Lung (tissue), 12 donors: ENCODE measurements around the gene DOK6. TPM values are rescaled to one million over a fixed set of nuclear protein-coding genes. Genes with fewer than 3 reads are reported as not detected.

ENCODE experiments used
- ATAC-seq: fragments of 200-7000 bp; cut with Tn5 transposase; one replicate; pipeline ENCODE4 v1.9.1; 2020; ENCODE audit warnings: moderate number of reproducible peaks; ENCODE audit not compliant: insufficient read depth, low FRiP score
- DNase-seq, 3 donors: peaks; one replicate each; pipeline ENCODE4 v3.0.0-alpha.2; 2013 to 2017
- H3K27ac ChIP-seq, 2 donors: one replicate each; pipeline ENCODE4 v1.5.1; 2013; ENCODE audit warnings: mild to moderate bottlenecking in 2 of 2, moderate library complexity in 2 of 2, control low read depth in 1 of 2, inconsistent platforms in 1 of 2, low read depth in 1 of 2, low read length in 1 of 2
- H3K27me3 ChIP-seq, 3 donors: one replicate each; pipeline ENCODE4 v1.5.1; 2013; ENCODE audit warnings: low read length in 2 of 3; ENCODE audit not compliant: control insufficient read depth in 3 of 3, insufficient read depth in 3 of 3
- H3K36me3 ChIP-seq, 4 donors: one replicate each; pipeline ENCODE4 v1.5.1; 2013; ENCODE audit warnings: low read length in 4 of 4, mild to moderate bottlenecking in 1 of 4, moderate library complexity in 1 of 4; ENCODE audit not compliant: control insufficient read depth in 4 of 4, insufficient read depth in 4 of 4
- H3K4me1 ChIP-seq, 5 donors: one replicate each; pipeline ENCODE4 v1.5.1; 2013; ENCODE audit warnings: low read length in 5 of 5, mild to moderate bottlenecking in 2 of 5, moderate library complexity in 1 of 5; ENCODE audit not compliant: control insufficient read depth in 5 of 5, insufficient read depth in 5 of 5
- H3K4me3 ChIP-seq: one replicate; pipeline ENCODE4 v1.5.1; 2013; ENCODE audit warnings: mild to moderate bottlenecking, control low read depth, moderate library complexity
- H3K9ac ChIP-seq, 2 donors: one replicate each; pipeline ENCODE4 v1.5.1; 2013; ENCODE audit warnings: low read length in 2 of 2, control low read depth in 1 of 2; ENCODE audit not compliant: insufficient read depth in 1 of 2
- H3K9me3 ChIP-seq, 4 donors: one replicate each; pipeline ENCODE4 v1.5.1; 2013; ENCODE audit warnings: low read length in 3 of 4, mild to moderate bottlenecking in 1 of 4, moderate library complexity in 1 of 4; ENCODE audit not compliant: control insufficient read depth in 4 of 4, insufficient read depth in 3 of 4
- CTCF ChIP-seq: IDR thresholded peaks from 2 replicates; pipeline ENCODE4 v1.5.1; 2012; ENCODE audit warnings: mild to moderate bottlenecking; ENCODE audit errors: control extremely low read depth, extremely low read depth
- WGBS, 2 donors: extraction: QIAGEN DNeasy Blood & Tissue Kit; methylation state at CpG; one replicate each; pipeline ENCODE4 v1.1.7; 2013; 5-methylcytosine and 5-hydroxymethylcytosine counted together
- polyA plus RNA-seq, 2 donors: library from polyadenylated mRNA; stranded (reverse); fragments of 200-250 nt; gene quantifications; one replicate each; pipeline ENCODE4 v1.2.1, GENCODE V29; 2013
- total RNA-seq, 2 donors: library from RNA; depleted of rRNA in 1 of 2; stranded (reverse); fragments of >200 nt in 1 of 2; gene quantifications; one replicate each; pipeline ENCODE4 v1.2.1, GENCODE V29; 2014 to 2021
- donor health status: control.
- donor health status: control.
- donor health status: Bipolar disorder and iron deficiency.
- donor health status: healthy.
- donor health status: DM: yes; HTN: yes; CAD: no.

DOK6 gene
- total and polyA plus RNA-seq, 4 donors = 0.61 to 21.3 (median 2.7) TPM

DNA sequence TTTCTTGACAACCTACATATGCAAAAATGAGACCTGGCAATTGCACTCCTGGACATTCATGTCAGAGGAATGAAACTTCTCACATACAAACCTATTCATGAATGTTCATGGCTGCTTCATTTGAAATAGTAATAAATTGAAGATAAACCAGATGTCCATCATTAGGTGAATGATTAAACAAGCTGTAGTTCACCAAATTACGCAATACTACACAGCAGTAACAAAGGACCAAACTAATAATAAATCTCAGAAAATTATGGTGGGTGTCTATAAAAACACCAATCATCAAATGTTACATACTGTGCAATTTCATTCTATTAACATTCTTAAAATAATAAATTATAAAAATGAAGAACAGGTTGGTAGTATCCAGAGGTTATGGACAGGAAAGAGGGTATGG lies 13.5 kb downstream of the DOK6 start:
- no peak for ATAC-seq
- no peak overlapping the region for H3K4me3 ChIP-seq
- no peaks in the 10 kb centered on the region for H3K36me3 ChIP-seq
- H3K27ac ChIP-seq = no peak overlapping the region
- no peaks in the 10 kb centered on the region for H3K4me1 ChIP-seq
- H3K9ac ChIP-seq = no peak overlapping the region
- H3K27me3 ChIP-seq = no peaks in the 10 kb centered on the region
- TF ChIP-seq CTCF = no peak
- DNase-seq = no peak
- no peaks in the 10 kb centered on the region for H3K9me3 ChIP-seq
- WGBS, 2 donors = 90 to 92% methylated on average over 1 of the region's 1 CpG

- ATAC-seq (no peak), DNase-seq (no peak)
- TF ChIP-seq CTCF = no peak
- no peaks in the 10 kb centered on the region for H3K36me3 ChIP-seq
- H3K27ac ChIP-seq = no peak overlapping the region
- H3K9me3 ChIP-seq = no peaks in the 10 kb centered on the region
- no peak overlapping the region for H3K9ac ChIP-seq
- no peak overlapping the region for H3K4me3 ChIP-seq
- no peaks in the 10 kb centered on the region for H3K27me3 ChIP-seq
- peaks cover 0 to 2% (median 0%) of the 10 kb centered on the region in 5 donors for H3K4me1 ChIP-seq
These were observed 32.2 kb downstream of the DOK6 start for GRCh38 chr18:69432847-69433246.

DNA sequence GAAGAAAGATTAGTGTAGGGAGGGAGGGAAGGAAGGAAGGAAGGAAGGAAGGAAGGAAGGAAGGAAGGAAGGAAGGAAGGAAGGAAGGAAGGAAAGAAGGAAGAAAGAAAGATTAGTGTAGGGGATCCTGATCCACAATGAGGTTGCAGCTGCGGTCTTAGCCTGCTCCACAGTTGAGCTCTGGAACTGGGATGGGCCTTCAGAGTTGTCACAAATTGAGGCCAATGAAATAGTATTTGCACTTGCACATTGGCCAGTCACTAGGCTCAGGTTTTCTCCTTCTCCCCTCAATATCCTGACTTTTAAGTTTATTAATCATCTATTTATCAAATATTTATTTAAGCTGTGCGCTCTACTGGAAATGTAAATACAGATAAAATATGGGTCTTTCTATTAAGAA lies 34.3 kb downstream of the DOK6 start:
- ATAC-seq = no peak
- H3K4me1 ChIP-seq = peaks cover 0 to 2% (median 0%) of the 10 kb centered on the region in 5 donors
- 88 to 90% methylated on average over 2 of the region's 2 CpGs for WGBS, 2 donors
- DNase-seq = no peak
- TF ChIP-seq CTCF = no peak
- H3K9me3 ChIP-seq = peaks cover 0 to 9% (median 4%) of the 10 kb centered on the region in 4 donors
- H3K36me3 ChIP-seq = no peaks in the 10 kb centered on the region
- H3K4me3 ChIP-seq = no peak overlapping the region
- no peak overlapping the region for H3K27ac ChIP-seq
- no peaks in the 10 kb centered on the region for H3K27me3 ChIP-seq
- H3K9ac ChIP-seq = no peak overlapping the region

GRCh38 chr18:69444221-69444620 lies 43.5 kb downstream of the DOK6 start:
- no peaks in the 10 kb centered on the region for H3K27me3 ChIP-seq
- TF ChIP-seq CTCF = no peak
- no peak overlapping the region for H3K9ac ChIP-seq
- DNase-seq = no peak
- ATAC-seq = no peak
- H3K36me3 ChIP-seq = no peaks in the 10 kb centered on the region
- H3K4me1 ChIP-seq = no peaks in the 10 kb centered on the region
- peaks cover 1 to 7% (median 2%) of the 10 kb centered on the region in 4 donors for H3K9me3 ChIP-seq
- H3K4me3 ChIP-seq = no peak overlapping the region
- 74 to 87% methylated on average over 4 of the region's 4 CpGs for WGBS, 2 donors
- no peak overlapping the region for H3K27ac ChIP-seq
